ENCODE data around the gene PDE4B. TPM values are rescaled to one million over a fixed set of nuclear protein-coding genes. Genes with fewer than 3 reads are reported as not detected.

Gene PDE4B
- total and polyA plus RNA-seq, 10 of the 15 experiments (the other 5 are each of a cell fraction or from before 2014, with no cell fraction given), result 3.0 to 13.2 (median 5.7) TPM

GRCh38 chr1:65986146-65986545 lies 193.5 kb downstream of the PDE4B start:
- Histone ChIP-seq H3K4me2 (ENCODE audit: control insufficient read depth, insufficient read depth) (no peak overlapping the region), H3K27ac (ENCODE audit: control insufficient read depth, insufficient read depth) (no peak overlapping the region), H3K79me2 (ENCODE audit: control insufficient read depth, insufficient read depth, low read length) (no peaks in the 10 kb centered on the region), H3K36me3 (ENCODE audit: control insufficient read depth in 2 of 2, insufficient read depth in 2 of 2, low read length in 1 of 2) (no peaks in the 10 kb centered on the region), H3K9me3 (replicated peaks; ENCODE audit: control insufficient read depth, insufficient read depth, low read length) (no peaks in the 10 kb centered on the region), H3K27me3 (replicated peaks in 1 of 2; ENCODE audit: control insufficient read depth in 2 of 2, insufficient read depth in 2 of 2, low read length in 1 of 2) (no peaks in the 10 kb centered on the region), H2AFZ (ENCODE audit: control insufficient read depth, low read depth, low read length) (no peak overlapping the region), H4K20me1 (ENCODE audit: control insufficient read depth, insufficient read depth) (no peaks in the 10 kb centered on the region), H3K4me3 (no peak overlapping the region), H3K9ac (ENCODE audit: control insufficient read depth, insufficient read depth, low read length) (no peak overlapping the region), H3K4me1 (ENCODE audit: control insufficient read depth, insufficient read depth, low read length) (no peaks in the 10 kb centered on the region)
- CTCF ChIA-PET, result interaction anchor here (0.7 to 1.3 kb wide), 3 partner anchors 23 to 460 kb away, joined by 3 read pairs; no protein-coding TSS in a partner anchor
- ATAC-seq (no peak), FAIRE-seq (no peak), DNase-seq (ENCODE audit: low read depth, low spot score) (no peak)
- BruUV-seq (replicated peaks), result no TSS peak
- RAD21 ChIA-PET (ENCODE audit: unreplicated experiment), result no interaction called here
- intact Hi-C loops (cut with micrococcal nuclease; ENCODE audit: unreplicated experiment) (no loop called here), in situ Hi-C loops (cut with MboI) (no loop called here)
- SMC1A ChIA-PET (ENCODE audit: uncharacterized antibody, unreplicated experiment), result interaction anchor here (0.8 to 1.1 kb wide), 2 partner anchors 25 to 261 kb away, joined by 3 read pairs; no protein-coding TSS in a partner anchor
- WGBS (ENCODE audit: insufficient coverage, insufficient replicate concordance, low lambda C conversion rate, missing lambda C conversion rate), result 0% methylated on average over 1 of the region's 1 CpG
- POLR2A ChIA-PET, result no interaction called here
- TF ChIP-seq FOS (IDR thresholded peaks at IDR 0.05; ENCODE audit: borderline replicate concordance, extremely low read depth, insufficient read length) (no peak), E2F8 (IDR thresholded peaks at IDR 0.05; ENCODE audit: low read depth, partially characterized antibody) (no peak), NFIC (IDR thresholded peaks at IDR 0.05; ENCODE audit: low read depth, low read length) (no peak), PML (IDR thresholded peaks at IDR 0.05; ENCODE audit: low read length) (no peak), CHD2 (IDR thresholded peaks at IDR 0.05; ENCODE audit: borderline replicate concordance, low read depth, low read length) (no peak), SMC3 (IDR thresholded peaks at IDR 0.05; ENCODE audit: borderline replicate concordance, low read length) (no peak), RELA (IDR thresholded peaks at IDR 0.05; ENCODE audit: borderline replicate concordance, partially characterized antibody) (no peak), SUPT20H (IDR thresholded peaks at IDR 0.05; ENCODE audit: borderline replicate concordance, control insufficient read depth, low read depth, low read length) (no peak), HDAC6 (IDR thresholded peaks at IDR 0.05; ENCODE audit: unreplicated experiment) (no peak), ZNF592 (IDR thresholded peaks at IDR 0.05) (no peak), SREBF1 (IDR thresholded peaks at IDR 0.05; ENCODE audit: low read length) (no peak), HDAC2 (IDR thresholded peaks at IDR 0.05) (no peak), NFYB (IDR thresholded peaks at IDR 0.05; ENCODE audit: insufficient read depth, low read depth, low read length) (no peak), ZBTB4 (CRISPR knock-in tag; IDR thresholded peaks at IDR 0.05) (no peak), RAD51 (IDR thresholded peaks at IDR 0.05) (no peak), IKZF1 (conservative IDR thresholded peaks at IDR 0.05) (no peak)

Measured in GM12878 (cell line).